Bronchial epithelial cell (primary cell): ENCODE results near the gene ERCC5. TPM values are rescaled to one million over a fixed set of nuclear protein-coding genes. Genes with fewer than 3 reads are reported as not detected.

Experiments used
- DNase-seq: peaks from one replicate; pipeline ENCODE4 v3.0.0-alpha.2; 2010; ENCODE audit warnings: low read depth
- FAIRE-seq: peaks from 2 replicates; lab custom pipeline; 2011; peaks lifted over from hg19 to GRCh38; lab: Jason Lieb, UNC
- H3K27me3 ChIP-seq: 2 replicates; pipeline ENCODE4 v1.5.1; 2011; ENCODE audit warnings: low read length; ENCODE audit not compliant: control insufficient read depth, insufficient read depth
- H3K36me3 ChIP-seq: 2 replicates; pipeline ENCODE4 v1.5.1; 2011; ENCODE audit warnings: low read length; ENCODE audit not compliant: control insufficient read depth, insufficient read depth
- H3K4me3 ChIP-seq: 2 replicates; pipeline ENCODE4 v1.5.1; 2011; ENCODE audit warnings: mild to moderate bottlenecking, low read depth, low read length, control low read depth
- total RNA-seq: library from RNA; depleted of rRNA; stranded (reverse); fragments of >200 nt; gene quantifications from 2 replicates; pipeline ENCODE4 v1.2.1, GENCODE V29; 2014
- TF ChIP-seq, protein P1 (sequence below): IDR thresholded peaks from 2 replicates; pipeline ENCODE4 v1.5.1; 2011; ENCODE audit warnings: mild to moderate bottlenecking, moderate library complexity, low read length, control low read depth, inconsistent platforms; ENCODE audit not compliant: insufficient read depth, severe bottlenecking

The ERCC5 gene
- total RNA-seq, 1 donor from 2014 or later, result 41.3 TPM

- FAIRE-seq (no peak), DNase-seq (no peak)
- TF ChIP-seq, protein P1, sequence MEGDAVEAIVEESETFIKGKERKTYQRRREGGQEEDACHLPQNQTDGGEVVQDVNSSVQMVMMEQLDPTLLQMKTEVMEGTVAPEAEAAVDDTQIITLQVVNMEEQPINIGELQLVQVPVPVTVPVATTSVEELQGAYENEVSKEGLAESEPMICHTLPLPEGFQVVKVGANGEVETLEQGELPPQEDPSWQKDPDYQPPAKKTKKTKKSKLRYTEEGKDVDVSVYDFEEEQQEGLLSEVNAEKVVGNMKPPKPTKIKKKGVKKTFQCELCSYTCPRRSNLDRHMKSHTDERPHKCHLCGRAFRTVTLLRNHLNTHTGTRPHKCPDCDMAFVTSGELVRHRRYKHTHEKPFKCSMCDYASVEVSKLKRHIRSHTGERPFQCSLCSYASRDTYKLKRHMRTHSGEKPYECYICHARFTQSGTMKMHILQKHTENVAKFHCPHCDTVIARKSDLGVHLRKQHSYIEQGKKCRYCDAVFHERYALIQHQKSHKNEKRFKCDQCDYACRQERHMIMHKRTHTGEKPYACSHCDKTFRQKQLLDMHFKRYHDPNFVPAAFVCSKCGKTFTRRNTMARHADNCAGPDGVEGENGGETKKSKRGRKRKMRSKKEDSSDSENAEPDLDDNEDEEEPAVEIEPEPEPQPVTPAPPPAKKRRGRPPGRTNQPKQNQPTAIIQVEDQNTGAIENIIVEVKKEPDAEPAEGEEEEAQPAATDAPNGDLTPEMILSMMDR, result no peak
- Histone ChIP-seq H3K4me3 (no peak overlapping the region), H3K36me3 (peaks cover 5% of the 10 kb centered on the region), H3K27me3 (no peaks in the 10 kb centered on the region)
Measured at GRCh38 chr13:102878481-102878880, 32.6 kb downstream of the ERCC5 start.

- no peaks in the 10 kb centered on the region for H3K27me3 ChIP-seq
- H3K4me3 ChIP-seq, result no peak overlapping the region
- DNase-seq (no peak), FAIRE-seq (no peak)
- TF ChIP-seq, protein P1, result no peak
- H3K36me3 ChIP-seq, result peaks cover 5% of the 10 kb centered on the region
Measured at GRCh38 chr13:102879793-102880499, 34.1 kb downstream of the ERCC5 start.

GRCh38 chr13:102881819-102882686, 36.2 kb downstream of the ERCC5 start:
- FAIRE-seq (no peak), DNase-seq (no peak)
- H3K36me3 ChIP-seq, result no peaks in the 10 kb centered on the region
- TF ChIP-seq, protein P1, result no peak
- H3K4me3 ChIP-seq, result no peak overlapping the region
- H3K27me3 ChIP-seq, result no peaks in the 10 kb centered on the region

DNA sequence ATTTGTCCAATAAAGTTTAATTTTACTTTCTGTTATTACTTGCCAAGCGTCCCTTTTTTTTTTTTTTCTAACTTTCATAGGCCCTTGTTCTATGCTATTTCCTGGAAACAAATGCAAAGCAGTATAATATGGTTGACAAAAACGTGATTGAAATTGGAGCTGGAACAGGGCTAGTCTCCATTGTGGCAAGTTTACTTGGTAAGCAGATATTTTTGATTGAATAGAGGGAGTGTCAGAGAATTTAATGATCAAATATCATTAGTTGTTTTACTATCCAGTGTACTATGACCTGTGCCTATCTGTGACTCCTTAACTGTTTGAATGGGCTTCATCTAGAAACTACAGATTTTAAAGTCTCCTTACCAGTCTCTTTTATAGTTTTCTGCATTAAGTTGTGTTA, 46.7 kb downstream of the ERCC5 start:
- TF ChIP-seq, protein P1, result no peak
- no peaks in the 10 kb centered on the region for H3K36me3 ChIP-seq
- H3K27me3 ChIP-seq, result no peaks in the 10 kb centered on the region
- no peak for DNase-seq
- no peak overlapping the region for H3K4me3 ChIP-seq
- FAIRE-seq, result no peak

- no peaks in the 10 kb centered on the region for H3K36me3 ChIP-seq
- H3K4me3 ChIP-seq, result no peak overlapping the region
- no peak for FAIRE-seq
- TF ChIP-seq, protein P1, result no peak
- DNase-seq, result no peak
- H3K27me3 ChIP-seq, result no peaks in the 10 kb centered on the region
Measured at GRCh38 chr13:102897371-102898138, 51.7 kb downstream of the ERCC5 start.
